NCI-H526 treated with DMSO at 0.1 percent for 48 hours (cell line): Measurements from ENCODE around the gene H19.

Source experiments
- DNase-seq: peaks from one replicate; lab custom pipeline; 2025; lab: John Stamatoyannopoulos, UW

Gene H19

DNA sequence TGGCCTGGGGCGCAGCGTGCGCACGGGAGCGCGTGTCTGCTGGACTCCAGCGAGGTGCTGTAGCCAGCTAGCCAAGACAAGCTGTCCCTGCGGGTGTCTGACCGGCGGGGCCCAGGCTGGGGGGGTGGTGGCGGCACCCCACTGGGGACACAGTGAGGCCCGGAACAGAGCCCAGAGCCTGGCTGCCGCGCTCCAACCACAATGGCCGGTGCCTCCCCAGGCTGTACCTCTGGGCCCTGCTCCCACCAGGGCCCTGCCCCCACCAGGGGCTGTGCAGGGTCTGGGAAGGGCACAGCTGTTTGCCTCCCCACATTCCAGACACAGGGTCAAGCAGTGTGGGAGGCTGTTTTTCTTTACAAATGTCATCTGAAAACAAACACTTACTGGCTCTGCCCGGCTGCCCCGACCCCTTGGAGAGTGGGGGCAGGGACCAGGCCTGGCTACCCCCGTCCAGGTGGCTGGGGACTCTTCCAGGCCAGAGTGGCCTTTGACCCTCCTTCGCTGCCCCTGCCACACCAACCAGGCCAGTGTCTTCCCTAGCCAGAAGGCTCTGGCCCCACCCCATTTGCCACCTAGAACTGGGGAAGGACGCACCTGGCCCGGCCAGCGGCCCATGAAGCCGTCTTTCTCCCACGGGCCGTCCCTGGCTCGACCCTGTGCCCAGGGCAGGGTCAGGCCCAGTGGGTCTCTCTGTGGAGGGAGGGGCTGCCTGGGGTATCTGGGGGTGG lies 14.6 kb downstream of the H19 start:
- no peak for DNase-seq

DNA sequence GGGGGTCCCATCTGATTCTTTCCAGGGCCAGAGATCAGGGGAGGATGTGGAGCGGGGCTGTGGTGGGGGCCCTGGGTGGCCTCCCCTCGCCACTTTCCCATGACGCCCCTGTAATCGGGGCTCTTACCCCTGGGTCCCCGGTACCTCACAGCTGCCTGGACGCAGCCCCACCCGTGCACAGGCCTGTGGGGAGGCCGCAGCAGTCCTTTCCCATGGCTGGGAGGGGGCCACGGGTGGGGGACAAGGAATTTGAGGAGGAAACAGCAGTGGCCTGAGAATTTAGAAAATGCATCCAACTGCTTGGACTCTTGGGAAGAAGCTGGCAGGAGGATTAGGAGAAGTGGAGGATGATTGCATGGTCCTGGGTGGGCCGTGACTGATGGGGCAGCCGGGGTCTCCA lies 18.0 kb downstream of the H19 start:
- DNase-seq: no peak

DNA sequence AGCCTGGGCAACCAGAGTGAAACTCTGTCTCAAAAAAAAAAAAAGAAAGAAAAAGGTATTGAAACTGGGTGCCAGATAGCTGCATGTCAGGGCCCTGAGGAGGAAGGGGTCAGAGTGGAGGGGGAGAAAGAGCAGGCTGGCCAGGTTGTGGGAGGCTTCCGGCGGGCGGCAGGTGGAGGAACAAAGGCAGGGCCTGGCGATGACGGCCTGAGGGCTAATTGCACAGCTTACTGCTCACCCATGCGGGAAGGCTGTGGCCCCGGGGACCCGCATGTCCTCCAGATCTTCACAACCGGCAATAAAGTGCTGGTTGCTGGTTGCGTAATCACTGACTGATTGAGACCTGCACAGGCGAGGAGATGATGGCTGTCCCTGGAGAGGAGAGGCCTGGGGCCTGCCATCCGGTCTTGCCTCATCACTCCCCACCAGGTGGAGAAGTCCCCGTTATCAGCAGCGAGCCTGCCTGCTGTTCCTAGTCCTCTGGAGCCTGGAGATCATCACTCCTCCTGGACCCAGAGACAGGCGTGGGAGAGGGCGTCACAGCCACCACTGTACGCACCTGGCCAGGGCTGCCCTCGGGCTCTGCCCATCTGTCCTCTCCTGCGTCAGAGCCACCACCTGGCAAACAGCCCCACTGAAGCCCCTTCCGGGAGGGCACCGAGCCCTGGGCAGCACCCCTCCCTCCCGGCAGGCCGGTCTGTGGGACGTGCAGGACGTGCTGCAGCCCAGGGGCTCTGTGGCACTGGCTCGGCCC lies 18.7 kb downstream of the H19 start:
- DNase-seq: no peak

DNA sequence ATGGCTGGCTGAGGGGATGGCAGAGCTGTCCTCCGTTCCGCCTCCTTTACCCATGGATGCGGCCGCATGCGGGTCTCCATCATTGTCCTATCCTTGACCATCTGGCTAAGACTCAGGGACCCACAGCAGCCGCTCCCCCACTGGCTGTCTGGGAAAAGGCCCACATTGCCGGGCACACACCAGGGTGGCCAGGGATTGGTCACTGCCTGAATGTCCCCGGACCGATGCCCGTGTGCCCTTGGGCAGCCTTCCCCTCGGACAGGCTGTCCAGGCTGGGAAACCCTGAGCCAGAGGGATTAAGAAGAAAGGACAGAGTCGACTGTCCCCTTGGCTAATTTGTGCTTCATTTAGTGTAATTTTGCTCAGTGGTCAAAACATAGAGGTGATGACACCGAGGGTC lies 22.5 kb downstream of the H19 start:
- no peak for DNase-seq

GRCh38 chr11:1970956-1971355 lies 26.7 kb downstream of the H19 start:
- no peak for DNase-seq

DNA sequence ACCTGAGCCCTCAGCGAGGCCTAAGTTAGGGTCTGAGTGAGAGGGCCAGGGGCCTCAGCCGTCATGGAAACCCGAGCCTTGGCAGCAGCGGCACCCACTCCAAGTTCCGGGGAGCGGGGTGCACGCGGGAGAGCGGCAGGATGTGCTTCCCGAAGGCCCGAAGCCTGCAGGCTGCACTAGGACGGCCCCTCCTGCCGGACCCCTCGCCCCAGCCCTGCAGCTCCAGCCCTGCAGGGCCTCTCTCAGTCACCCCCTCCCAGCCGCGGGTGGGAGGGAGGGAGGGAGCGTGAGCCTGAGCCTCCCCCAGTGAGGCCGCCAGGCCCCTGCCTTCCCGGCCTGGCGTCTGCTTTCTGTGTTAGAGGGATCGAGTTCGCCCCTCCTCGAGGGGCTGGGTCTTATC lies 27.9 kb downstream of the H19 start:
- DNase-seq: no peak

GRCh38 chr11:1969035-1969434 lies 28.6 kb downstream of the H19 start:
- no peak for DNase-seq

DNA sequence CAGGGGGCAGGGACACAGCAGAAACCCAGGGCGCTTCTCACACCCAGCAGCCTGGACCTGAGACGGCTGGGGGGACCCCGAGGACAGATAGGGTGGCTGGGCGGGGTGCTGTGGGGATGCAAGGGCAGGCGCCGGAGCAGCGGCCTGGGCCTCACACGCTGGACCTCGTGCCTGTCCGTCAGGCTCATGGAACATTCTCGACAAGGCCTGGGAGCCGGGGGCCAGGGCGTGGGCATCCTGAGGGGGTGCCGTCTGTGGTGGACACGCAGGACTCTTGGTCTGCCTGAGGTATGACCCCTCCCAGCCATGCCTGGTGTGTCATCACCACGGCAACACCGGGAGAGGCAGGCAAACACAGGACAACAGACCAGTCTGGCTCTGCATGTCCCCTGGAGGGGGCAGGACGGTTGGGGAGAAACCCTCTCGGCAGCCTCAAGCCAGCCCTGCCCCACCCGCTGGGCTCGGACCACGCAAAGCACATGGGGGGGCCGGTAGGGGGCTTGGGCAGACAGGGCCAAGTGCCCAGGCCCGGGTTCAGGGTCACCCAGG lies 29.1 kb downstream of the H19 start:
- DNase-seq: no peak

DNA sequence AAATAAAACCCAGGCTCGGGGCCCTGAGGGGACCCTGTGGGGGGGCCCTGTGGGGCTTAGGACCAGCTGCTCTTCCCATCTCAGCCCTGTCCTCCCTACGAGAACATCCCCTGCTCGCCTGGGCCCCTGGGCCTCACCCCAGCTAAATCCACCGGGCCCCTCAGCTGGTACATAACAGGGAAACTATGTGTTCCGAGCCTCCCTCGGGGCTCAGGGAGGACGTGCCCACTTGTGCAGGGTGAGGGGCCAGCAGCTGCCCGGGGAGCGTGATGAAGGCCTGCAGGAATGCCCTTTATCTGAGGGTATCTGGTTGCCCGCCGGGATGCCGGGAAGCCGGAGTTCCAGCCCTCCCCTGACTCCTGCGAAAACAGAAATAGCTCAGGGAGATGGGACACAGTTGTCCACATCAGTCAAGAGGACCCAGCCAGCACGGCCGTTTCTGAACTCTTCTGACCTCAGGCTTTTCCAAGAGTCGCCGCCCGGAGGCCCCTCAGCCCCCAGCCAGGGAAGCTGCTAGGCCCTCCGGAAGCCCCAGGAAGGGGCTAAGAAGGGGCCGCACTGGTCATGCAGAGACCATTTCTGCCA lies 29.9 kb downstream of the H19 start:
- no peak for DNase-seq

DNA sequence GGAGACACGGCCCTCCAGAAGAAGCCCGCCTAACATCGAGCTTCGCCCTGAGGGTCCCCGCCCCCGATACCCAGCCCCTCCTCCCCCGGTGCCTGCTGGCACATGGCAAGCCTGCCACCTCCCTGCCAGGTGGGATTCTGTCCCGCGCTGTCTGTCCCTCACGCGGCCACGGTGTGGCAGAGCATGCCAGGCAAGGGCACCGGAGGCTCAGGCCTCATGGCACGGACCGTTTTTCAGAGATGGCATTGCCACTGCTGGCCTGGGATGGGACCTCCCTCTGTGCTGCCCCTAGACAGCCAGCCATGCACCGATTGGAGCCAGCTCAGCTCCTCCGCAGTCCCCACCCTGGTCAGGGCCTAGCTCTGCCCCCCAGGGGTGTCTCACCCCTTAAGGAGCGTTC lies 31.1 kb downstream of the H19 start:
- DNase-seq: no peak

DNA sequence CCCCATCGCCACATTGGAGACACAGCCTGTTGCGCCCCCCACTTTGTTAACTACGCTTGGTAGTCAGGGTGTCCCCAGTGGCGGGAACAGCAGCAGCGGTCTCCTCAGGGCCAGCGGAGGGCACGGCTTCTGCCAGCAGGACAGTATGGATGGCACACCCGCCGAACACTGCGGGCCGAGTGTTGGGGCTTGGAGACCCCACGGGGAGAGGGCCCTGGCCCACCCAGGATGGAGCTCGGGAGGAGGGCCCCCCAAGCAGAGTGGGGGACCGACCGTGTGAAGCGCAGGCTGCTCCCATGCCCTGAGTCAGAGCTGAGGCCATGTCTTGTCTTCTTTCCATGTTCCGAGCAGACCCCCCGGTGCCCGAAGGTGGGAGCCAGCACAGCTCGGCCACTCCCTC lies 32.7 kb downstream of the H19 start:
- no peak for DNase-seq

GRCh38 chr11:1964348-1964747 lies 33.3 kb downstream of the H19 start:
- no peak for DNase-seq

GRCh38 chr11:1963864-1964263 lies 33.8 kb downstream of the H19 start:
- no peak for DNase-seq

DNA sequence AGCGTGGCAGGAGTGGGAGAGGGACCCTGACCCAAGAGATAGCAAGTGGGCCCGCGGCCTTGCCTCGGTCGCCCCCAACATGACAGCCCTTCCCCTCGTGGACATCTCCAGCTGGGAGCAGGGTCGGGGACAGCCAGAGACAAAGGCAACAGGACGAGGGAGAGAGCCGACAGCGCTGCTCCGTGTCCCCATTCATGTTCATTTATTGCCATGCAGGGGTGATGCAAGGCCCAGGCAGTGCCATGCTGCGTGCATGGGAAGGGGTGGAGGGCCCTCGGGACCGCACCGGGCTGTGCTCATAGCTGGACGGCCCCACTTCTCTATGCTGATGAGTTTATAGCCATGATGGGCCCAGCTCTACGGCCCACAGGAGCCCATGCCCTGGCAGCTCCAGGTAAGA lies 37.9 kb downstream of the H19 start:
- no peak for DNase-seq

DNA sequence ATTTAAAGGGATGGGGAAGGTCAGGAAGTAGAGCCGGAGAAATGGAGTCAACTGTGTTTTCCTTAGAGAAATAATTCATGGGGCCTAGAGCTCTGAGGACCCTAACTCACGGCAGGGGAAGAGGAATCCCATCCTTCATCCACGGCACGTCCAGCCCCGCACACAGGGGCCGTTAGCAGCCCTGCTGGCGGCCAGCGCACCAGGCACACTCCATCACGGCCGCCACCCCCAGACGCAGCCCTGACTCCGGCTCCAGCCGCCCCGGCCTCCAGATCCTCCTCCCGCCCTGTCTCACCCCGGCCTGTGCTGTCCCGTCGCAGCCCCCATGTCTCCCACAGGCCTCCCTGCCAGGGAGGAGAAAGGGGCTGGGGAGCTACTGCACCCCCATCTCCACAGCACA lies 39.3 kb downstream of the H19 start:
- no peak for DNase-seq

DNA sequence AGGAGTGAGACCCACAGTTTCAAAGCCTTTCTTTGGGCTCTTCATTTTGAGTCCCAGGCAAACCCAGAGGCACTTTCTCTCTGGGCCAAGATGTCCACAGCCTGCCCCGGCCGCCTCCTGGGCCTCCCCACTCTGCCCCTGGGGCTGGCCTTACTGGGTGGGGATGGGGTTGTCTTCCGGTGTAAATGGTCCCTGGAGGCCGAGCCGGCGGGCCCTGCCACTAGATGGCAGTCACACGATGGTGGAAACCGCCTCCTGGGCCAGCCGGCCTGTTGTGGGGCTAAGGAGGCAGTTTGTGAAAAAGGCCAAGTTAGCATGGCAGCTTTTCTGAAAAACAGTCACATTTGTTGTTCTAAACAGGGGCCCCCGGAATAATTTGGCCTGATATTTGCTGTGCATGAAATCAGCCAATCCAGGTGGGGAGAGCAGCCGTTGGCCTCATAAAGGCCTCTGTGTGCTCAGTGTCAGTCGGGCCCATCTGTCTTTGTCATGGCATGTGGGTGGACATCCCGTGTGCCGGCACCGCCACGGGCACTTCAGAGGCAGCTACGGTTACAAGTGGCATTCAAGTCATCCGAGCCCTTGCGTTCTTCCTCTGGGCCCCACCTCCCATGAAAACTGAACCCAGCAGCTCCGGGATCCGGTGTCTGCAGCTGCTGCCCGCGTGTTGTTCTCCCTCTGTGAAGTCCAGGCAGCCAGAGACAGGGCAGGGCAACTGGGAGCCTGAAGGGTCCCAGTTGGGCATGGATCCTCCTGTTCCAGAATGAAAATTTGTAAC lies 44.0 kb downstream of the H19 start:
- no peak for DNase-seq

DNA sequence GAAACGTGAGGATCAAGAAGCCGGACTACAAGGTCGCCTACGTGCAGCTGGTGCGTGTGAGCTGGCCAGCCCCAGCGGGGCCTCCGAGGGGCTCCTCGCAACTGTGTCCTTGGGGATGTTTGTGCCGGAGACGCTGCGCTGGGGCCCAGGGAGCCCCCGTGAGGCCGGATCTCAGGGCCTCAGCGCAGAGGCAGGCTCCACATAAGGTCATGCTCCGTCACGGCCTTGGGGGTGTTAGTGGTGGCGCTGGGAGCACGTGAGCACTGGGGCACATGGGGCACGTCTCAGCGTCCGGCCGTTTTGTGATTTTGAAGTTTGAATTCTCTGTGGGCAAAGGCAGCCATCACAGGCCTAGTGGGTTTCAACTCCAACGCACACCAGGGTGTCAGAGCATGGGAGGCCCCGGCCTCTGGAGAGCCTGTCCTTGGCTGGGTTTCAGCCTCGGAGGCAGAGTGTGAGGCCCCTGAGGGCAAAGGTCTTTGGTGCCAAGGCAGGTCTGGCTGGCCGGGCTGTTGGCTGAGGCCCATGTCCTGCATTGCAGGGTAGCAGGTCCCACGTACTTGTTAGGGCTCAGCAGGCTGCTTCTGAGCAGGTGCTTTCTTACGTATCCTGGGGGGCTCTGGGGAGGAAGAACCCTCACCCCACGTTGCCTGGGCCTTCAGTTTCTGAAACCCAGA lies 44.7 kb downstream of the H19 start:
- no peak for DNase-seq

- no peak for DNase-seq
These were observed 47.7 kb downstream of the H19 start for GRCh38 chr11:1949922-1950321.

DNA sequence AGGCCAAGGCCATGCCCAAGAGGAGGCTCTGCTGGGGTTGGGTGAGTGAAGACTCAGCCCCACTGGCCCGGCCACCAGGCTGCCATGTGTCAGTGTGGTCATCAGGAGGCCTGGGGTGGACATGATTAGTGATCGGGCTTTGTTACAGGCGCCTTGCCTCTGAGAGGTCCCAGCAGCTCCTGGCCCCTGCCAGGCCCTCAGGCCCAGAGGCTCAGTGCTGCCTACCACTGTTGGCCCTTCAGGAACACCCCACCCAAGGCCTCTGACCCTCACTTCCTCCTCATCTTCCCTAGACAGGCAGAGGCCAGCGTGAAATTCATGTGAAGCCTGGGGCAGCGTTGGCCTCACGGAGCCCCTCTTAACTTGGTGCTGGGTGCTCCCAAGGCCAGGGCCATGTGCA lies 48.3 kb downstream of the H19 start:
- DNase-seq: no peak

- DNase-seq: no peak
These were observed 49.3 kb downstream of the H19 start for GRCh38 chr11:1948389-1948788.

- no peak for DNase-seq
These were observed 49.9 kb downstream of the H19 start for GRCh38 chr11:1947592-1948237.
